IMR-90 (cell line): Measurements from ENCODE around the gene AMBP. TPM values are rescaled to one million over a fixed set of nuclear protein-coding genes. Genes with fewer than 3 reads are reported as not detected.

Source experiments
- ATAC-seq: fragments of 200-7000 bp; cut with Tn5 transposase; 2 replicates; pipeline ENCODE4 v1.9.1; 2020; ENCODE audit warnings: low read depth, mild to moderate bottlenecking, moderate library complexity
- BruUV-seq: library from RNA; stranded (reverse); fragments of 400-500 nt; replicated peaks from 2 replicates; lab custom pipeline; 2021; lab: Mats Ljungman, UMichigan
- CTCF ChIA-PET: fragments of 300-600 bp; formaldehyde crosslinking; extraction: SDS; loops from one replicate; lab custom pipeline; 2021; ENCODE audit warnings: antibody characterized with exemption; lab: Yijun Ruan, JAX
- POLR2A ChIA-PET: fragments of 300-600 bp; sonication (Branson Sonifier 250); formaldehyde crosslinking; loops from one replicate; lab custom pipeline; 2022; ENCODE audit warnings: antibody characterized with exemption; ENCODE audit not compliant: unreplicated experiment; lab: Charles Lee
- DNase-seq: peaks from one replicate; pipeline ENCODE4 v3.0.0; 2013
- H2AFZ ChIP-seq: replicated peaks from 2 replicates; pipeline ENCODE3; 2013; ENCODE audit warnings: low read length, mild to moderate bottlenecking; ENCODE audit not compliant: poor library complexity
- H2AK5ac ChIP-seq: 2 replicates; pipeline ENCODE4 v1.6.1; 2013; ENCODE audit warnings: low read depth, low read length, inconsistent platforms
- H2AK9ac ChIP-seq: replicated peaks from 2 replicates; pipeline ENCODE3; 2013; ENCODE audit warnings: mild to moderate bottlenecking, low read depth, low read length, moderate library complexity; ENCODE audit not compliant: poor library complexity
- H2BK120ac ChIP-seq: 2 replicates; pipeline ENCODE4 v1.6.1; 2013; ENCODE audit warnings: low read depth, low read length, inconsistent platforms
- H2BK15ac ChIP-seq: 3 replicates; pipeline ENCODE4 v1.6.1; 2013; ENCODE audit warnings: low read depth, low read length, inconsistent platforms
- H2BK20ac ChIP-seq: 2 replicates; pipeline ENCODE4 v1.6.1; 2013; ENCODE audit warnings: low read depth, mild to moderate bottlenecking, inconsistent platforms, low read length, moderate library complexity
- H2BK5ac ChIP-seq: 2 replicates; pipeline ENCODE4 v1.6.1; 2013; ENCODE audit warnings: mild to moderate bottlenecking, low read depth, low read length, inconsistent platforms; ENCODE audit not compliant: poor library complexity, severe bottlenecking
- H3K14ac ChIP-seq: replicated peaks from 2 replicates; pipeline ENCODE4 v1.6.1; 2013; ENCODE audit warnings: low read depth, low read length, inconsistent platforms
- H3K18ac ChIP-seq: 2 replicates; pipeline ENCODE4 v1.6.1; 2013; ENCODE audit warnings: low read depth, low read length, control low read depth
- H3K23ac ChIP-seq: 2 replicates; pipeline ENCODE4 v1.6.1; 2013; ENCODE audit warnings: low read depth, low read length, inconsistent platforms
- H3K27ac ChIP-seq: 2 replicates; pipeline ENCODE4 v1.5.1; 2013; ENCODE audit warnings: mild to moderate bottlenecking, control low read depth, low read length; ENCODE audit not compliant: insufficient read depth
- H3K27me3 ChIP-seq: 2 replicates; pipeline ENCODE4 v1.6.1; 2013; ENCODE audit warnings: low read length; ENCODE audit not compliant: control insufficient read depth, insufficient read depth
- H3K36me3 ChIP-seq: 2 replicates; pipeline ENCODE4 v1.6.1; 2013; ENCODE audit warnings: low read length, mixed read lengths; ENCODE audit not compliant: control insufficient read depth, insufficient read depth
- H3K4ac ChIP-seq: 2 replicates; pipeline ENCODE4 v1.6.1; 2013; ENCODE audit warnings: low read depth, low read length, inconsistent platforms
- H3K4me1 ChIP-seq: 2 replicates; pipeline ENCODE4 v1.6.1; 2013; ENCODE audit warnings: low read length, mixed read lengths; ENCODE audit not compliant: control insufficient read depth, insufficient read depth
- H3K4me2 ChIP-seq: 2 replicates; pipeline ENCODE4 v1.6.1; 2013; ENCODE audit warnings: low read depth, mild to moderate bottlenecking, control low read depth, low read length, moderate library complexity
- H3K4me3 ChIP-seq: 2 replicates; pipeline ENCODE4 v1.5.1; 2013; ENCODE audit warnings: low read depth, mild to moderate bottlenecking, control low read depth, low read length, moderate library complexity; ENCODE audit not compliant: insufficient read depth
- H3K56ac ChIP-seq: 2 replicates; pipeline ENCODE4 v1.6.1; 2013; ENCODE audit warnings: low read length, inconsistent platforms; ENCODE audit not compliant: insufficient read depth; ENCODE audit errors: extremely low read depth
- H3K79me1 ChIP-seq, 2 experiments: 2 replicates each; pipeline ENCODE4 v1.6.1; 2013; ENCODE audit warnings: low read length in 2 of 2, inconsistent platforms in 1 of 2, low read depth in 1 of 2
- H3K9ac ChIP-seq: 2 replicates; pipeline ENCODE4 v1.6.1; 2013; ENCODE audit warnings: low read depth, low read length, control low read depth
- H3K9me1 ChIP-seq: 2 replicates; pipeline ENCODE4 v1.6.1; 2013; ENCODE audit warnings: low read length, inconsistent platforms; ENCODE audit not compliant: insufficient read depth
- H3K9me3 ChIP-seq: 2 replicates; pipeline ENCODE4 v1.6.1; 2013; ENCODE audit warnings: low read length; ENCODE audit not compliant: control insufficient read depth, insufficient read depth
- H4K20me1 ChIP-seq: 2 replicates; pipeline ENCODE4 v1.6.1; 2013; ENCODE audit warnings: low read length, inconsistent platforms; ENCODE audit not compliant: insufficient read depth
- H4K5ac ChIP-seq: 2 replicates; pipeline ENCODE4 v1.6.1; 2013; ENCODE audit warnings: mild to moderate bottlenecking, low read depth, low read length, control low read depth
- H4K8ac ChIP-seq, 2 experiments: 2 replicates each; pipeline ENCODE4 v1.6.1; 2013; ENCODE audit warnings: low read depth in 2 of 2, low read length in 2 of 2, control low read depth in 1 of 2, inconsistent platforms in 1 of 2
- H4K91ac ChIP-seq: 2 replicates; pipeline ENCODE4 v1.6.1; 2013; ENCODE audit warnings: low read depth, low read length, inconsistent platforms; ENCODE audit not compliant: insufficient read depth
- BHLHE40 ChIP-seq: fragments of 150-350 bp; IDR thresholded peaks from 2 replicates; pipeline ENCODE4 v1.6.1; 2016; ENCODE audit warnings: mild to moderate bottlenecking, low read depth, low read length
- CEBPB ChIP-seq: IDR thresholded peaks from 2 replicates; pipeline ENCODE4 v1.6.1; 2012; ENCODE audit warnings: low read depth, low read length, improper control_type of control experiment
- CHD1 ChIP-seq: IDR thresholded peaks from 2 replicates; pipeline ENCODE4 v1.6.1; 2012; ENCODE audit warnings: low read depth, low read length, improper control_type of control experiment
- MAFK ChIP-seq: IDR thresholded peaks from 2 replicates; pipeline ENCODE4 v1.6.1; 2012; ENCODE audit warnings: low read depth, low read length, improper control_type of control experiment
- MXI1 ChIP-seq: IDR thresholded peaks from 2 replicates; pipeline ENCODE4 v1.6.1; 2012; ENCODE audit warnings: low read depth, mild to moderate bottlenecking, low read length, moderate library complexity, borderline replicate concordance
- NFE2L2 ChIP-seq: fragments of 150-350 bp; IDR thresholded peaks from 2 replicates; pipeline ENCODE4 v1.6.1; 2016; ENCODE audit warnings: low read depth, mild to moderate bottlenecking, low read length
- POLR2A ChIP-seq: IDR thresholded peaks from 2 replicates; pipeline ENCODE4 v1.6.1; 2012; ENCODE audit warnings: mild to moderate bottlenecking, low read depth, low read length
- RAD21 ChIP-seq: IDR thresholded peaks from 2 replicates; pipeline ENCODE4 v1.6.1; 2012; ENCODE audit warnings: low read length, improper control_type of control experiment
- RCOR1 ChIP-seq: IDR thresholded peaks from 2 replicates; pipeline ENCODE4 v1.6.1; 2012; ENCODE audit warnings: mild to moderate bottlenecking, low read length, improper control_type of control experiment; ENCODE audit not compliant: insufficient replicate concordance
- RFX5 ChIP-seq: IDR thresholded peaks from 2 replicates; pipeline ENCODE4 v1.8.0; 2012; ENCODE audit warnings: low read depth, mild to moderate bottlenecking, low read length, moderate library complexity
- SMC3 ChIP-seq: fragments of 150-350 bp; IDR thresholded peaks from 2 replicates; pipeline ENCODE4 v1.6.1; 2016; ENCODE audit warnings: low read depth, mild to moderate bottlenecking, antibody characterized with exemption, low read length, moderate library complexity
- WGBS, 2 experiments: methylation state at CpG; one replicate each; pipeline versions ENCODE4 v1.1.5 to v1.1.7; 2013; ENCODE audit warnings: missing lambda C conversion rate in 2 of 2; ENCODE audit not compliant: insufficient read length in 1 of 2; ENCODE audit errors: extremely low coverage in 2 of 2; 5-methylcytosine and 5-hydroxymethylcytosine counted together
- dilution Hi-C: fragments of 300-500 bp; cut with HindIII; formaldehyde crosslinking; loops from one replicate; pipeline ENCODE4 v1.14.3; 2018; ENCODE audit warnings: low sequenced_read_pairs; ENCODE audit not compliant: unreplicated experiment
- in situ Hi-C: fragments of 300-500 bp; cut with MboI; formaldehyde crosslinking; loops from 3 replicates; pipeline ENCODE4 v1.14.3; 2019; ENCODE audit warnings: low sequenced_read_pairs, inconsistent platforms, mixed read lengths
- intact Hi-C: fragments of 100-400 bp; cut with micrococcal nuclease; formaldehyde crosslinking; loops from 2 replicates; pipeline ENCODE4 v1.10.0; 2022
- polyA plus RNA-seq, 3 experiments: library from polyadenylated mRNA; depleted of rRNA; stranded (reverse); fragments of >200 nt; gene quantifications; 2 replicates each; pipeline ENCODE4 v1.2.3, GENCODE V29; 2012; ENCODE audit warnings: low replicate concordance in 1 of 3
- total RNA-seq: library from RNA; depleted of rRNA; stranded (reverse); fragments of >200 nt; gene quantifications from 2 replicates; pipeline ENCODE4 v1.2.3, GENCODE V29; 2012
- TF ChIP-seq, protein P1 (sequence below): fragments of 150-350 bp; IDR thresholded peaks from 2 replicates; pipeline ENCODE4 v1.6.1; 2016; ENCODE audit warnings: low read depth, mild to moderate bottlenecking, low read length, moderate library complexity, borderline replicate concordance
- TF ChIP-seq, protein P2 (sequence below): conservative IDR thresholded peaks from 2 replicates; pipeline ENCODE4 v1.5.1; 2012; ENCODE audit warnings: mild to moderate bottlenecking, low read depth, low read length, improper control_type of control experiment
- TF ChIP-seq, protein P3 (sequence below): fragments of 150-350 bp; IDR thresholded peaks from 2 replicates; pipeline ENCODE4 v1.6.1; 2017; ENCODE audit warnings: mild to moderate bottlenecking, antibody characterized with exemption, low read length, low read depth

Gene AMBP
- total and polyA plus RNA-seq, 2 of the 4 experiments (the other 2 are of a cell fraction) = not detected

DNA sequence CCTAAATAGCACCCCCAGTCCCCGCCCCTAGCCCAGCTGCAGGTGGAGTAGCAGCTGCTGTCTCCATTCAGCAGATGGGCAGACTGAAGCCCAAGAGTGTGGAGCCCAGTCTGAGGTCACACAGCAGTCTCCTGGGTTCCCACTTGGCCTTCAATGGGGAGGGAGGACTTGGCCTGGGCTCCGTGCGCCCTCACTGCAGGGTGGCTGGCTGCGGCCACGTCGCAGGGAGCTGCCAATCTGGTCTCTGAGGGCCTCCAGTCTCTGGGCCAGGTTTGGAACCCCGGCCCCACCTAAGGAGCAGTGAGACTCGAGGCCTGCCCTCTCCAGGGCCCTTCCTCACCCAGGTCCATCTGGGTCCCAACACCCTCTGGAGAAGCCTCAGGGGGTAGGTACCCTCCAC is 13.6 kb upstream of the AMBP start:
- no TSS peak for BruUV-seq
- Histone ChIP-seq H2BK5ac (no peak overlapping the region), H3K9ac (no peak overlapping the region), H3K27ac (no peak overlapping the region), H3K36me3 (no peaks in the 10 kb centered on the region), H3K27me3 (peaks cover 66% of the 10 kb centered on the region), H2BK120ac (no peak overlapping the region), H3K14ac (no peak overlapping the region), H4K5ac (no peak overlapping the region), H2BK15ac (no peak overlapping the region), H3K18ac (no peak overlapping the region), H4K8ac (no peak overlapping the region), H2AK9ac (no peak overlapping the region), H3K56ac (no peak overlapping the region), H3K4ac (no peak overlapping the region), H2AK5ac (no peak overlapping the region), H3K4me3 (no peak overlapping the region), H3K79me1 (no peaks in the 10 kb centered on the region), H3K4me2 (no peak overlapping the region), H3K4me1 (no peaks in the 10 kb centered on the region), H3K9me3 (no peaks in the 10 kb centered on the region), H2BK20ac (no peak overlapping the region), H4K91ac (no peak overlapping the region), H3K23ac (no peak overlapping the region), H3K9me1 (no peaks in the 10 kb centered on the region), H2AFZ (no peak overlapping the region), H4K20me1 (no peaks in the 10 kb centered on the region)
- ChIA-PET POLR2A (interaction anchor here (0.6 kb wide), 1 partner anchor 401 kb away, joined by 3 read pairs; no protein-coding TSS in a partner anchor), CTCF (no interaction called here)
- dilution Hi-C loops (no loop called here), in situ Hi-C loops (no loop called here), intact Hi-C loops (no loop called here)
- ATAC-seq = no peak
- no peak for DNase-seq
- 87% methylated on average over 3 of the region's 8 CpGs; no CpG with 5 or more reads in 1 of the 2 experiments for WGBS, 2 experiments
- TF ChIP-seq BHLHE40 (no peak), MXI1 (no peak), CEBPB (no peak), CHD1 (no peak), SMC3 (no peak), POLR2A (no peak), MAFK (no peak), NFE2L2 (no peak), RFX5 (no peak), RCOR1 (no peak), RAD21 (no peak)
- TF ChIP-seq, protein P1, sequence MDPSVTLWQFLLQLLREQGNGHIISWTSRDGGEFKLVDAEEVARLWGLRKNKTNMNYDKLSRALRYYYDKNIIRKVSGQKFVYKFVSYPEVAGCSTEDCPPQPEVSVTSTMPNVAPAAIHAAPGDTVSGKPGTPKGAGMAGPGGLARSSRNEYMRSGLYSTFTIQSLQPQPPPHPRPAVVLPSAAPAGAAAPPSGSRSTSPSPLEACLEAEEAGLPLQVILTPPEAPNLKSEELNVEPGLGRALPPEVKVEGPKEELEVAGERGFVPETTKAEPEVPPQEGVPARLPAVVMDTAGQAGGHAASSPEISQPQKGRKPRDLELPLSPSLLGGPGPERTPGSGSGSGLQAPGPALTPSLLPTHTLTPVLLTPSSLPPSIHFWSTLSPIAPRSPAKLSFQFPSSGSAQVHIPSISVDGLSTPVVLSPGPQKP = no peak
- TF ChIP-seq, protein P2, sequence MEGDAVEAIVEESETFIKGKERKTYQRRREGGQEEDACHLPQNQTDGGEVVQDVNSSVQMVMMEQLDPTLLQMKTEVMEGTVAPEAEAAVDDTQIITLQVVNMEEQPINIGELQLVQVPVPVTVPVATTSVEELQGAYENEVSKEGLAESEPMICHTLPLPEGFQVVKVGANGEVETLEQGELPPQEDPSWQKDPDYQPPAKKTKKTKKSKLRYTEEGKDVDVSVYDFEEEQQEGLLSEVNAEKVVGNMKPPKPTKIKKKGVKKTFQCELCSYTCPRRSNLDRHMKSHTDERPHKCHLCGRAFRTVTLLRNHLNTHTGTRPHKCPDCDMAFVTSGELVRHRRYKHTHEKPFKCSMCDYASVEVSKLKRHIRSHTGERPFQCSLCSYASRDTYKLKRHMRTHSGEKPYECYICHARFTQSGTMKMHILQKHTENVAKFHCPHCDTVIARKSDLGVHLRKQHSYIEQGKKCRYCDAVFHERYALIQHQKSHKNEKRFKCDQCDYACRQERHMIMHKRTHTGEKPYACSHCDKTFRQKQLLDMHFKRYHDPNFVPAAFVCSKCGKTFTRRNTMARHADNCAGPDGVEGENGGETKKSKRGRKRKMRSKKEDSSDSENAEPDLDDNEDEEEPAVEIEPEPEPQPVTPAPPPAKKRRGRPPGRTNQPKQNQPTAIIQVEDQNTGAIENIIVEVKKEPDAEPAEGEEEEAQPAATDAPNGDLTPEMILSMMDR = no peak
- TF ChIP-seq, protein P3, sequence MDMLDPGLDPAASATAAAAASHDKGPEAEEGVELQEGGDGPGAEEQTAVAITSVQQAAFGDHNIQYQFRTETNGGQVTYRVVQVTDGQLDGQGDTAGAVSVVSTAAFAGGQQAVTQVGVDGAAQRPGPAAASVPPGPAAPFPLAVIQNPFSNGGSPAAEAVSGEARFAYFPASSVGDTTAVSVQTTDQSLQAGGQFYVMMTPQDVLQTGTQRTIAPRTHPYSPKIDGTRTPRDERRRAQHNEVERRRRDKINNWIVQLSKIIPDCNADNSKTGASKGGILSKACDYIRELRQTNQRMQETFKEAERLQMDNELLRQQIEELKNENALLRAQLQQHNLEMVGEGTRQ = no peak
